ENCODE measurements around the gene MKRN1. TPM values are rescaled to one million over a fixed set of nuclear protein-coding genes. Genes with fewer than 3 reads are reported as not detected.
A peak's percentile ranks its signal among the peaks of the same experiment; 100 is the strongest.

MKRN1 gene
- total RNA-seq, 2 donors from 2014 or later, result 135 to 163 TPM

GRCh38 chr7:140447841-140448240, 31.5 kb downstream of the MKRN1 start:
- Histone ChIP-seq H3K9me3 (ENCODE audit: control insufficient read depth, low read length) (no peaks in the 10 kb centered on the region), H3K9ac (ENCODE audit: extremely low read depth, low read length, poor library complexity, severe bottlenecking) (no peak overlapping the region), H3K27ac (ENCODE audit: low read depth, low read length) (no peak overlapping the region), H3K36me3 (ENCODE audit: control insufficient read depth, insufficient read depth, low read length) (peaks cover 20% of the 10 kb centered on the region), H3K27me3 (ENCODE audit: control insufficient read depth, insufficient read depth, low read length, poor library complexity, severe bottlenecking) (no peaks in the 10 kb centered on the region), H3K4me1 (ENCODE audit: control insufficient read depth, insufficient read depth, low read length) (no peaks in the 10 kb centered on the region), H3K4me3 (ENCODE audit: low read length) (no peak overlapping the region)
- Mint-ChIP-seq H3K4me3 (no peak overlapping the region), H3K27ac (peak overlapping the region; percentile 67), H3K36me3 (ENCODE audit: low read depth) (peaks cover 36% of the 10 kb centered on the region), H3K27me3 (ENCODE audit: insufficient read depth) (no peaks in the 10 kb centered on the region), H3K4me1 (peaks cover 42% of the 10 kb centered on the region), H3K9me3 (no peaks in the 10 kb centered on the region)
- TF ChIP-seq CTCF (conservative IDR thresholded peaks at IDR 0.05), result no peak
- 74 to 97% methylated on average over 3 to 7 of the region's 7 CpGs for WGBS, 2 experiments (ENCODE audit: insufficient coverage in 1 of 2, insufficient read length in 1 of 2)
- DNase-seq, result no peak

- DNase-seq, result no peak
- H3K36me3 Mint-ChIP-seq (ENCODE audit: low read depth), result peaks cover 30% of the 10 kb centered on the region
- Histone ChIP-seq H3K4me1 (ENCODE audit: control insufficient read depth, insufficient read depth, low read length) (no peaks in the 10 kb centered on the region), H3K36me3 (ENCODE audit: control insufficient read depth, insufficient read depth, low read length) (peaks cover 13% of the 10 kb centered on the region), H3K27ac (ENCODE audit: low read depth, low read length) (no peak overlapping the region), H3K4me3 (ENCODE audit: low read length) (no peak overlapping the region), H3K9me3 (ENCODE audit: control insufficient read depth, low read length) (no peaks in the 10 kb centered on the region), H3K9ac (ENCODE audit: extremely low read depth, low read length, poor library complexity, severe bottlenecking) (no peak overlapping the region), H3K27me3 (ENCODE audit: control insufficient read depth, insufficient read depth, low read length, poor library complexity, severe bottlenecking) (no peaks in the 10 kb centered on the region)
- WGBS, 2 experiments (ENCODE audit: insufficient coverage in 1 of 2, insufficient read length in 1 of 2), result 83 to 89% methylated on average over 10 to 11 of the region's 11 CpGs
- H3K4me3 Mint-ChIP-seq, result no peak overlapping the region
- H3K27ac Mint-ChIP-seq, result peak overlapping the region; percentile 35
- H3K27me3 Mint-ChIP-seq (ENCODE audit: insufficient read depth), result no peaks in the 10 kb centered on the region
- no peaks in the 10 kb centered on the region for H3K9me3 Mint-ChIP-seq
- no peak for TF ChIP-seq CTCF (conservative IDR thresholded peaks at IDR 0.05)
- peaks cover 30% of the 10 kb centered on the region for H3K4me1 Mint-ChIP-seq
Measured at GRCh38 chr7:140446467-140446866, 32.8 kb downstream of the MKRN1 start.

DNA sequence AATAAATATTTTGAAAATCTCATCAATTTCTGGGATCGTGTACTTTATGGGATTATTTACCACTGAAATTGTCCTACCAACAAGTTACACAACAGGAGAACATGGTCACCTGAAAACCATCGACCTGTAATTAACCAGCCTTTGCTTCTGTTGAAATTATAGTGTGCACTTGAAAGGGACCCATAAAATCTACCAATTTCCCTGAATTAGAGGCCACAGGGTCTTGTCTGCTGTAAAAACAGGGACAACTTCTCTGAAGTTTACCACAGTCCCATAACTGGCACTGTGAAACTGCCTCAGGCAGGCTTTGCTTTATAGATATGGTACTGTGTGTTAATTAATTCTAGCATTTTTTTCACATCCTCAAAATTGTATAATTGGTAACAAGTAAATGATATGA, 37.8 kb downstream of the MKRN1 start:
- no peak for TF ChIP-seq CTCF (conservative IDR thresholded peaks at IDR 0.05)
- H3K4me3 Mint-ChIP-seq, result no peak overlapping the region

More for the DNA sequence above, 37.8 kb downstream of the MKRN1 start:
- no peaks in the 10 kb centered on the region for H3K9me3 Mint-ChIP-seq
- 80 to 88% methylated on average over 1 to 2 of the region's 2 CpGs for WGBS, 2 experiments (ENCODE audit: insufficient coverage in 1 of 2, insufficient read length in 1 of 2)
- H3K36me3 Mint-ChIP-seq (ENCODE audit: low read depth), result peaks cover 20% of the 10 kb centered on the region
- no peak for DNase-seq
- no peak overlapping the region for H3K27ac Mint-ChIP-seq
- H3K4me1 Mint-ChIP-seq, result no peaks in the 10 kb centered on the region
- Histone ChIP-seq H3K27me3 (ENCODE audit: control insufficient read depth, insufficient read depth, low read length, poor library complexity, severe bottlenecking) (no peaks in the 10 kb centered on the region), H3K4me3 (ENCODE audit: low read length) (no peak overlapping the region), H3K4me1 (ENCODE audit: control insufficient read depth, insufficient read depth, low read length) (no peaks in the 10 kb centered on the region), H3K36me3 (ENCODE audit: control insufficient read depth, insufficient read depth, low read length) (peaks cover 3% of the 10 kb centered on the region), H3K27ac (ENCODE audit: low read depth, low read length) (no peak overlapping the region), H3K9me3 (ENCODE audit: control insufficient read depth, low read length) (no peaks in the 10 kb centered on the region), H3K9ac (ENCODE audit: extremely low read depth, low read length, poor library complexity, severe bottlenecking) (no peak overlapping the region)
- no peaks in the 10 kb centered on the region for H3K27me3 Mint-ChIP-seq (ENCODE audit: insufficient read depth)

All from endodermal cell (in vitro differentiated cells).